ENCODE measurements around the gene MCC. TPM values are rescaled to one million over a fixed set of nuclear protein-coding genes. Genes with fewer than 3 reads are reported as not detected.

Gene MCC
- total and polyA plus RNA-seq, 4 donors = 9.0 to 47.3 (median 14.7) TPM

DNA sequence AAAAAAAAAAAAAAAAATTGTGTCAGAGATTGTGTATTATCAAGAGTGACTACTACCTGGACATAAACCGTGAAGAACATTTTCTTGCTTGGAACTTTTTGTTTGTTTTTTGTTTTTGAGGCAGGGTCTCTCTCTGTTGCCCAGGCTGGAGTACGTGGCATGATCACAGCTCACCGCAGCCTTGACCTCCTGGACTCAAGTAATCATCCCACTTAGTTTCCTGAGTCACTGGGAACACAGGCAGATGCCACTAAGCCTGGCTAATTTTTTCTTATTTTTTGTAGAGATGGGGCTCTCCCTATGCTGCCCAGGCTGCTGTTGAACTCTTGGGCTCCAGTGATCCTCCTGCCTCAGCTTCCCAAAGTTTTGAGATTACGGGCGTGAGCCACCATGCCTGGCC lies 485.8 kb downstream of the MCC start:
- no peaks in the 10 kb centered on the region for H3K9me3 ChIP-seq (ENCODE audit: control insufficient read depth in 4 of 4, low read length in 3 of 4)
- DNase-seq (ENCODE audit: low spot score) = no peak
- 97% methylated on average over 5 of the region's 5 CpGs for WGBS
- H3K27ac ChIP-seq (ENCODE audit: low read depth in 1 of 2, low read length in 2 of 2) = no peak overlapping the region
- H3K9ac ChIP-seq (ENCODE audit: low read depth in 1 of 2, low read length in 2 of 2) = no peak overlapping the region
- H3K4me3 ChIP-seq (ENCODE audit: low read depth in 1 of 3, low read length in 3 of 3) = no peak overlapping the region
- TF ChIP-seq EGR1 (IDR thresholded peaks at IDR 0.05; ENCODE audit: low read depth in 2 of 2) = no peak
- H3K4me1 ChIP-seq (ENCODE audit: control insufficient read depth in 4 of 4, insufficient read depth in 4 of 4, low read length in 3 of 4) = no peaks in the 10 kb centered on the region
- H3K36me3 ChIP-seq (ENCODE audit: control insufficient read depth in 4 of 4, insufficient read depth in 3 of 4, low read depth in 1 of 4, low read length in 3 of 4) = peaks cover 3 to 23% (median 15%) of the 10 kb centered on the region in 4 donors
- H3K27me3 ChIP-seq (ENCODE audit: control insufficient read depth in 4 of 4, insufficient read depth in 4 of 4, low read length in 3 of 4) = no peaks in the 10 kb centered on the region

GRCh38 chr5:113000466-113000865 lies 487.8 kb downstream of the MCC start:
- WGBS = 97% methylated on average over 2 of the region's 2 CpGs
- H3K9ac ChIP-seq (ENCODE audit: low read depth in 1 of 2, low read length in 2 of 2) = no peak overlapping the region
- no peak for DNase-seq (ENCODE audit: low spot score)
- H3K4me1 ChIP-seq (ENCODE audit: control insufficient read depth in 4 of 4, insufficient read depth in 4 of 4, low read length in 3 of 4) = no peaks in the 10 kb centered on the region
- H3K27ac ChIP-seq (ENCODE audit: low read depth in 1 of 2, low read length in 2 of 2) = no peak overlapping the region
- H3K4me3 ChIP-seq (ENCODE audit: low read depth in 1 of 3, low read length in 3 of 3) = no peak overlapping the region
- no peaks in the 10 kb centered on the region for H3K9me3 ChIP-seq (ENCODE audit: control insufficient read depth in 4 of 4, low read length in 3 of 4)
- H3K36me3 ChIP-seq (ENCODE audit: control insufficient read depth in 4 of 4, insufficient read depth in 3 of 4, low read depth in 1 of 4, low read length in 3 of 4) = peaks cover 3 to 25% (median 15%) of the 10 kb centered on the region in 4 donors
- no peaks in the 10 kb centered on the region for H3K27me3 ChIP-seq (ENCODE audit: control insufficient read depth in 4 of 4, insufficient read depth in 4 of 4, low read length in 3 of 4)
- TF ChIP-seq RXRA (IDR thresholded peaks at IDR 0.05) (no peak), HNF4A (conservative IDR thresholded peaks at IDR 0.05) (no peak), YY1 (IDR thresholded peaks at IDR 0.05) (no peak), RAD21 (IDR thresholded peaks at IDR 0.05) (no peak), ZBTB33 (IDR thresholded peaks at IDR 0.05) (no peak)
- TF ChIP-seq, protein P1, sequence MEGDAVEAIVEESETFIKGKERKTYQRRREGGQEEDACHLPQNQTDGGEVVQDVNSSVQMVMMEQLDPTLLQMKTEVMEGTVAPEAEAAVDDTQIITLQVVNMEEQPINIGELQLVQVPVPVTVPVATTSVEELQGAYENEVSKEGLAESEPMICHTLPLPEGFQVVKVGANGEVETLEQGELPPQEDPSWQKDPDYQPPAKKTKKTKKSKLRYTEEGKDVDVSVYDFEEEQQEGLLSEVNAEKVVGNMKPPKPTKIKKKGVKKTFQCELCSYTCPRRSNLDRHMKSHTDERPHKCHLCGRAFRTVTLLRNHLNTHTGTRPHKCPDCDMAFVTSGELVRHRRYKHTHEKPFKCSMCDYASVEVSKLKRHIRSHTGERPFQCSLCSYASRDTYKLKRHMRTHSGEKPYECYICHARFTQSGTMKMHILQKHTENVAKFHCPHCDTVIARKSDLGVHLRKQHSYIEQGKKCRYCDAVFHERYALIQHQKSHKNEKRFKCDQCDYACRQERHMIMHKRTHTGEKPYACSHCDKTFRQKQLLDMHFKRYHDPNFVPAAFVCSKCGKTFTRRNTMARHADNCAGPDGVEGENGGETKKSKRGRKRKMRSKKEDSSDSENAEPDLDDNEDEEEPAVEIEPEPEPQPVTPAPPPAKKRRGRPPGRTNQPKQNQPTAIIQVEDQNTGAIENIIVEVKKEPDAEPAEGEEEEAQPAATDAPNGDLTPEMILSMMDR (IDR thresholded peaks at IDR 0.05; ENCODE audit: low read depth, low read length, missing input control) = no peak

- Histone ChIP-seq H3K4me1 (ENCODE audit: control insufficient read depth in 4 of 4, insufficient read depth in 4 of 4, low read length in 3 of 4) (no peaks in the 10 kb centered on the region), H3K27me3 (ENCODE audit: control insufficient read depth in 4 of 4, insufficient read depth in 4 of 4, low read length in 3 of 4) (no peaks in the 10 kb centered on the region), H3K4me3 (ENCODE audit: low read depth in 1 of 3, low read length in 3 of 3) (no peak overlapping the region), H3K9ac (ENCODE audit: low read depth in 1 of 2, low read length in 2 of 2) (no peak overlapping the region), H3K36me3 (ENCODE audit: control insufficient read depth in 4 of 4, insufficient read depth in 3 of 4, low read depth in 1 of 4, low read length in 3 of 4) (peaks cover 3 to 21% (median 13%) of the 10 kb centered on the region in 4 donors), H3K27ac (ENCODE audit: low read depth in 1 of 2, low read length in 2 of 2) (no peak overlapping the region), H3K9me3 (ENCODE audit: control insufficient read depth in 4 of 4, low read length in 3 of 4) (no peaks in the 10 kb centered on the region)
- DNase-seq (ENCODE audit: low spot score) = no peak
- no peak for TF ChIP-seq ZBTB33 (IDR thresholded peaks at IDR 0.05)
- TF ChIP-seq EGR1 (IDR thresholded peaks at IDR 0.05; ENCODE audit: low read depth in 2 of 2) = no peak
- no peak for TF ChIP-seq YY1 (IDR thresholded peaks at IDR 0.05)
- no peak for TF ChIP-seq RAD21 (IDR thresholded peaks at IDR 0.05)
- TF ChIP-seq HNF4A (conservative IDR thresholded peaks at IDR 0.05) = no peak
- TF ChIP-seq, protein P1 (IDR thresholded peaks at IDR 0.05; ENCODE audit: low read depth, low read length, missing input control) = no peak
- WGBS = 94% methylated on average over 4 of the region's 4 CpGs
Observed at GRCh38 chr5:112998296-112998695, 490.0 kb downstream of the MCC start.

All from liver (tissue), 9 donors.